Hematopoietic multipotent progenitor cell treated with erythropoietin and hydrocortisone succinate and interleukin-3 and kit ligand, for 6 days (in vitro differentiated cells): Measurements from ENCODE around the gene CASP7.
"Not testable (repeated sequence)": the region's sequence is repeated elsewhere in the genome, so short reads cannot be mapped to it uniquely, and the experiment has no call there.

Experiments used
- DNase-seq: peaks from one replicate; pipeline ENCODE4 v3.0.0-alpha.2; 2015

CASP7 gene

DNA sequence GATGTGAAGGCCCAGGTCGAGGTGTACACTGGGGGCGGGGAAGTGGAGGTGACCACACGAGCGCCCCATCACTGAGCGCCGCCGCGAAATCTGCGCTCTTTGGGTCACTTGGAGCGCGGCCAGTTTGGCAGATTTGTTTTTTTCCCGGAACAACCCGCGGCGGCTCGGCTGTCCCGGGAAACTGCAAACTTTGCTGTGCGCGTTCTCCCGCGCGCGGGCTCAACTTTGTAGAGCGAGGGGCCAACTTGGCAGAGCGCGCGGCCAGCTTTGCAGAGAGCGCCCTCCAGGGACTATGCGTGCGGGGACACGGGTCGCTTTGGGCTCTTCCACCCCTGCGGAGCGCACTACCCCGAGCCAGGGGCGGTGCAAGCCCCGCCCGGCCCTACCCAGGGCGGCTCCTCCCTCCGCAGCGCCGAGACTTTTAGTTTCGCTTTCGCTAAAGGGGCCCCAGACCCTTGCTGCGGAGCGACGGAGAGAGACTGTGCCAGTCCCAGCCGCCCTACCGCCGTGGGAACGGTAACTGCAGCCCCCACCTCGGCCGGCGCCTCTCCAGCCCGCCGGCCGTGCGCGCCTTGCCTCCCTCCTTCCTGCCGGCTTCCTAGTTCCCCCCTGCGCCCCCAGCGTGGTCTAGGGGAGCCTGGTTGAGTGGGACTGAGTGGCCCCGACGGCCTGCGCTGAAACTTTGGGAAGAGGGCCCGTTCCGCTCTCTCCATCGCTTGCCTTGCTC, at the start of gene CASP7:
CASP7 (plus strand) TSS at position 450 of the 727 bp plus-strand sequence. CDS start 17,582 bp downstream, outside the sequence.
- peak; percentile 91 for DNase-seq

DNA sequence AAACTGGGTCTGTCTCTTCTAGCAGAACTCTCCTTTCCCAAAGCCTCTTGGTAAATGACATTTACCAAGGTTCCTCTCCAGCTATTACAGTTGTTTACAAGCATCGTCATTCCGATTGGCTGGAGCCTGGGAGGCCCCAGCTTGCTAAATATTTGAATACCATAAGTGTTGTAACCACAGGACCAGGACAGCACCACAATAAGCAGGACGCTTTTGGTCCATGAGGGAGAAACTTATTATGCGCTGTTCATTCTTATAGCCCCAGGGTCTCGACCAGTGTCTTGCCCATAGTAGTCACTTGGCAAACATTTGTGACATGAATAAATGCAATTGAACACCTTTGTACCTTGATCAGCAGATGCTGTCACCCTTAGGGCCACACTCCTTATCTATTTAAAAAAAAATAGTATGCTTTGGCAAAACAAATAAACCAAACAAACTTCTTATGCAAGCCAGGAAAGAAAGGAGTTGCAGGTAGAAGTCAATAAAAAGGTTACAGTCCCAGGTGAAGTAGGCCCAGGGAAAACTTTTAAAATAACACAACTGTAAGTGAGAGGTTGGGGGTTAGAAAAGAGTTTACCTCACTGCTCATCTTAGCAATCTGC, 48.7 kb upstream of the CASP7 start:
- DNase-seq: no peak

GRCh38 chr10:113631684-113632367, 47.9 kb upstream of the CASP7 start:
- DNase-seq: no peak

DNA sequence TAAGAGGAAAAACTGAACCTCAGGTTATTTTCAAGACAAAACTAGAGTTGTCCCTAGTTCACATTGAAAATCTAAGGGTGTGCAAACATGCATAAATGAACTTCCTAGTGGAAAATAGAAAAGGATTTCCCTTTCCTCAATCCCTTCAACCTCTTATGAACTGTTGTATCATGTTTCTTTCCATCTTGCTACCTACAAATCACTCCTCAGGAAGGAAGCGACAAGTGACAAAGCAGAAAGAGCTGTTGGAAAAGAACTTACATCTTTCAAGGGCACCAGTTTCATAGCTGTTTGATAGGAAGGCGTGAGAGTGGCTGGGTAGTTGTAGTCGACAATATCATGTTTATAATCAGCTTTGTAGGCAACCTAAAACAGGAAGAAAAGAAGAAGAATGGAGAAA, 39.7 kb upstream of the CASP7 start:
- no peak for DNase-seq

DNA sequence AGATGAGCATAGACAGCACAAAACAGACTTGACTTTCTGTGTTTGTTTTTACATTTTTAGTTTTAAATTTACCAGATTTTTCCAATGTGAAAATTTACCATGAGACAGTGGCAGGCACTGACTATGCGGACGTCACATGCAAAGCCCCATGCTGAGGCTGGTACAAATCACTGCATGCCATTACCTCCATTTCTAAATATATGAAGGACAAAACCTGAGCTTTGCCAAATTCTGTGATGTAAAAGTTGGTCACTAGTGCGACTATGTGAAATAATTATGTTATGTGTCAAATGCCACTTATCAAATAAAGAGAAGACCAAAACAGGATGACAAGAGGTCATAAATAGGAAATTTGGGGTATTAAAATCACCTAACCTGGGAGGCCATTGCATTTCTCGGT, 38.0 kb upstream of the CASP7 start:
- no peak for DNase-seq

- no peak for DNase-seq
Measured at GRCh38 chr10:113643183-113643582, 36.5 kb upstream of the CASP7 start.

- DNase-seq: no peak
Measured at GRCh38 chr10:113644185-113645120, 35.3 kb upstream of the CASP7 start.

- no peak for DNase-seq
Measured at GRCh38 chr10:113646336-113647201, 33.1 kb upstream of the CASP7 start.

- no peak for DNase-seq
Measured at GRCh38 chr10:113647812-113648211, 31.9 kb upstream of the CASP7 start.

- DNase-seq: no peak
Measured at GRCh38 chr10:113648478-113648877, 31.2 kb upstream of the CASP7 start.

DNA sequence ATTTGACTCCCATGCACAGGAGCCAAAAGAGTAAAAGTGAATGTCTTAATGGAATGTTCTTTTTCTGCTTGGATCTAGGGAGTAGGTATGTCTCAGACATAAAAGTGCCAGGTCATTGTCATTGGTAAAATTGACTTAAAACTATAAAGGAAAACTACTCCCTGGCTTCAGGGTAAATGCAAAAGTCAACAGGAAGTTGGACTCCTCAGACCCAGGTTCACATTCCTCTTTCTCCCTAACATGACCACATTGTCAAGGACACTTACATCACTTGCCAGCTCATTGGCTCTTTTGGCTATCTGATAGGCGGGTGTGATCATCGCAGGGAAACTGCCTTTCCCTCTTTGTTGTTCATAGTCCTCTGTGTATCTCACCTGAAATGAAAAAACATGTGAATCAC, 29.5 kb upstream of the CASP7 start:
- DNase-seq: no peak

- DNase-seq: no peak
Measured at GRCh38 chr10:113651021-113651420, 28.7 kb upstream of the CASP7 start.

GRCh38 chr10:113651898-113652297, 27.8 kb upstream of the CASP7 start:
- no peak for DNase-seq

DNA sequence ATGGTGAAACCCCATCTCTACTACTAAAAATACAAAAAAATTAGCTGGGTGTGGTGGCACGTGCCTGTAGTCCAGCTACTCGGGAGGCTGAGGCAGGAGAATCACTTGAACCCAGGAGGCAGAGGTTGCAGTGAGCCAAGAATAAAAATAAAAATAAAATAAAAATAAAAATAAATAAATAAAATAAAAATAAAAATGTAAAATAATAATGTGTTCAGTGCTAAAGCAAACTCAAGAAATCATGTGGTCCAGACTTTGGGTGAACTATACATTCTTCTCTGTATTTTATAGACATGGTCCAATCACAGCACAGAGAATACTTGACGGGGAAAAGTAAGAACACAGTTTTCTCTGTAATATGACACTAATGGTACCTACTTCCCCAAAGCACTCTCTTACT, 27.3 kb upstream of the CASP7 start:
- DNase-seq: not testable (repeated sequence)

DNA sequence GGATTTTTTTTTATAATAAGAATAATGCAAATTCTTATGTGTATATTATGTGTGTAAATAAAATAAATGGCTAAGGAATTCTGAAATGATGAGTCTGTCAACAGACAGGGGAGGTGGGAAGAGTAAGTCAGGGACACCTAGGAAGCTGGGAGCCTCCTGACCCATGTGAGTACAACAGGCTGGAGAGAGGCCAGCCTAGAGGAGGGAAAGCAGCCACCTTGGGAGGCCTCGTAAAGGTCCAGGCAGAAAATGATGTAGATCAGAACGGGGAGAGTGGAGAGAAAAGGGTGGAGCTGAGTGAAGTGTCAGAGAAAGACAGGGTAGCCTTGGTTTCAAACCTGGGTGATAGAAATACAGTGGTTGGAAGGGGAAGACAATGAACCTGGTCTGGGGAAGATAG, 22.8 kb upstream of the CASP7 start:
- DNase-seq: no peak

DNA sequence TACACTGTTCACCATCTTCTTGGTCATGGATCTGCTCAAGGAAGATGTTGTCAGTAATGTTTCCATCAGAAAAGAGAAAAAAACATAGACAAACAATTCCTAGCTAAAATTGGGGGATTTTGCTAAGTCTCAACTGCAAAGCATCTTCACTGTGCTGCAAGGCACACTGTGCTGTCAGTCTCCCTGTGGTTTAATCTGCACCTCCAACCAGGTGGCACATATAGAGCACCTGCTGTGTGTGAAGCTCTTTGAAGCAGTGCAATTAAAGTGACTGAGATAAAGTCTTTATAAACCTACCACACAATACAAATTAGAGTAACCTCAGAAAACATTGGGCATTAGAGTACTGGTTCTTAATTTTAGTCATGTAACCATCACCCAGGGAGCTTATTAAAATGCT, 22.2 kb upstream of the CASP7 start:
- no peak for DNase-seq

DNA sequence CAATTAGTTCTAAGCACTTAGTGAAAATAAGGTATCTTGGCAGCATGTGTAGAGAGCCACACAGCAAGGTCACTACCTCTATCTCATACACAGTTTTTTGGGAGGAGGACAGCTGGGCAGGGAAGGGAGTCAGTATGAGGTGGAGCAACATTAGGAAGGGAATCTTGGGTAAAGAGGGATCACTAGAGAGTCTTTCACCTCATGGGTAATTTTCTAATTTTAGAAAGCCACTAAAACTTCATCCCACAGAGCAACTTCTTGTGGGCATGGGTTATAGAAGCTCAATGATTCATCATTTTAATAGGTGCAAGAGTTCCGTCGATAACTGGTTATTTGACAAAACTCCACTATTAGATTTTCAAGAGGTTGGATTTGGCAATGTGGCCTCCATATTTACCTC, 18.4 kb upstream of the CASP7 start:
- DNase-seq: no peak

DNA sequence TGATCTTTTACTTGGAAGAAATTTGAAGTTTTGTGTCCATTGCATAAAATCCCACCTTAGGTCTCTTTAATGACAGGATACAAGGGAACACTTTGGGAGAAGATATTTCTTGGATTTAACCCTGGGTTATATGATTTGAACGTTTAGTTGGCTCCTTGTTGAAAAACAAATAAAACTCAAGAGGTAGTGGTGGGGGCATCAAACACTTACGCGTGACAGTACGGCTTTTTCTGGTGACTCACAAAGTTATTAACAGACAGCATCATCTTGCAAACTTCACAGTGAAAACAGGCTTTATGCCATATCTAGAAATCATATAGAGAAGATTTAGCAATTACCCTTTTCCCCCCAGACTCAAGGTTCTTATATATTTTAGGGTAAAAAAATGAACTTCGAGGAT, 16.6 kb upstream of the CASP7 start:
- DNase-seq: no peak

DNA sequence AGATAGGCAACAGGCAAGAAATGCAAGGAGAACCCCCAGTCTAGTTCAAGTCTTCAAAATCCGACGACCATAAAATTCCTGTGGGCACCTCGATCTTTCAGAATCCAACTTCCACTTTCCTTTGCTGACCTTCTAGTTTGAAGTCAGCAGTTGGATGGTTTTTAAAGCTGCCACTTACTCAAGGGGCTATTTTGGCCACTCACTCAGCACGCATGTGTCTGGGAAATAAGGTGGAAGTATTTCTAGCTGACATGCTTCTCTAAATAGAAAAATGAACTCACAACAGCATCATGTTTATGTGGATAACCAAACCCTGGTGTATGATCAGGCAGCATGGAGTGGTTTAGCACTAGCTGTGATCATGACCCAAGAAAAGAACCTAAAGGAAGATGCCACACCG, 15.8 kb upstream of the CASP7 start, which contains the start of gene NRAP:
NRAP (minus strand) TSS at position 134 of the 400 bp plus-strand sequence. CDS start 159 bp downstream, outside the sequence.
- DNase-seq: no peak

- no peak for DNase-seq
Measured at GRCh38 chr10:113665352-113665751, 14.4 kb upstream of the CASP7 start.

DNA sequence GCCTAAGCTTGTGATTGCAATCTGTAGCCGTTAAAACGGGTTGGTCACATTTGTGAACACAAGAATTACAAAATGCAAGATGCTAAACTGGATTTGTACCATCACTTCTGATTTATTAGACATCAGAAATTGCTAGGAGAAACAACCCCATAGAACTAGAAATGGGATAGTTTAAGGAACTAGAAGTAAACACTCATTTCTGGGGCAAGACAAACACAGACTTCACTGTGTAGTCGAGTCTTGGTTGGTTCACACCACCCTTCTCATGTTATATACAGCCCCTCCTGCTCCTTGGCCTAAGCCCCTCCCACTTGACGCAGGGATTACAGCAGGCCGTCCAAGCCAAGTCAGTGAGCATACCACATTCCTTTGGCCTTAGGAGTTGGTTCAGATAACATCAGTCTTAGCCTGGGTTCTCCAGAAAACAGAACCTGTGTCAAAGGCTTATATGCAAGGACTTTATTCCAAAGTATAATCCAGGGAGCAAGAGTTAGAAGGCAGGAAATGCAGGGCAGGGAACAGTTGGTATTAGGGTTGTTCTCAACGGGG, 13.8 kb upstream of the CASP7 start:
- DNase-seq: no peak
